HG03565 (cell line): ENCODE results near the gene SLC22A1.
"Not testable (repeated sequence)": the region's sequence is repeated elsewhere in the genome, so short reads cannot be mapped to it uniquely, and the experiment has no call there.

Experiments used
- ATAC-seq: cut with Tn5 transposase; IDR thresholded peaks from one replicate; pipeline ENCODE4 v1.9.1; 2021; ENCODE audit warnings: mild to moderate bottlenecking, moderate library complexity; ENCODE audit not compliant: unreplicated experiment

The SLC22A1 gene

DNA sequence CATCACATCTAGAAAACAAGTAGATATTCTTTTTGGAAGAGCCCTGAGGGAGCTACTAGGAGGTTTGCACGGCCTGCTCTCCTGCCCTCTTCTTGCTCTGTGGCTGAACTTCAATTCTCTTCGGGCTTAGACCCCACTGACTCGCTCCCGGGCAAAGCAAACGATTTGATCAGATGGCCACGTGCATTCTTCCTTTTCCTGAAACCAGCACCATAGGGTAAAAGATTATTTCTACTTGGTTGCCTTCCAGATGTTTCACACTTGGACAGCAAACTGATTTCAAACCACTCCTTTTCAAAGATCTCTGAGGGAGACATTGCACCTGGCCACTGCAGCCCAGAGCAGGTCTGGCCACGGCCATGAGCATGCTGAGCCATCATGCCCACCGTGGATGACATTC, at the start of gene SLC22A1:
TSS of gene SLC22A1 (plus strand) at position 258 of the 400 bp plus-strand sequence. CDS start at position 379, 121 bp downstream.
- ATAC-seq, result no peak

- ATAC-seq, result no peak
These were observed 48.3 kb upstream of the SLC22A1 start for GRCh38 chr6:160073272-160073671.

DNA sequence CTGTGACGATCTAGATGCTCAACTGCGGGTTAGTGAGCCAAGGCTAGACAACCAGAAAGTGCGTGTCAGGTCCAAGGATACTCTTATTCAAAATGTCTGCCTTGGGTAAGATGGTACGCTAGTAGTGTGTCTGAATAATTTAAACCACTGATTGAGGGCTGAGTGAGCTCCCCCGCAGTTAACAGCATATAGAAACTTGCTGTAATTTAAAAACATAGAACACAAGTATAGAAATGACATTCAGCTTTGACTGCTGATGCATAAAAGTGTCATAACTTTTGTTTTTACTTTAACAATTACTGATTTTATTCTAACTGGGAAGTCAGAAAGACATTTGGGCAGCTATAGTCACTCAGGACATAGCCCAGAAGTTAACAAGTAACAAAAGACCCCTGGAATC, 45.6 kb upstream of the SLC22A1 start:
- no peak for ATAC-seq

DNA sequence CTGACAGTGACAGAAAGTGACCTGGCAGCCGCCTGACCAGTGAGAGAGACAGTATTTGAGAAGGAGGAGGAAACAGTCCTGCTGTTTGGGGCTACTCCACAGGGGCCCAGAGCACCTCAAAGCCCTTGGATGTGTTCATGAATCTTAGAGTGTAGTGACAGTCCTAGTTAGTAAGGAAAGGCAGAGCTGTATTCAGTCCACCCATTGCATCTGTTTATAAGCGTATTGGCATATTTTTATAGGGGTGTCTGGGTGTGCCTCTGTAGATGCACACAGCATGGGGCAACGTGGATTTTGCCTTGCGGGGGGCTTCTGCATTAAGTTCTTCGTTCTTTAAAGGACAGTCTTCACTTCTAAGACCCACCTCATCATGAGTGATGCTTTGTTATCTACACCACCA, 44.6 kb upstream of the SLC22A1 start:
- ATAC-seq, result no peak

- ATAC-seq, result no peak
These were observed 44.1 kb upstream of the SLC22A1 start for GRCh38 chr6:160077526-160077925.

DNA sequence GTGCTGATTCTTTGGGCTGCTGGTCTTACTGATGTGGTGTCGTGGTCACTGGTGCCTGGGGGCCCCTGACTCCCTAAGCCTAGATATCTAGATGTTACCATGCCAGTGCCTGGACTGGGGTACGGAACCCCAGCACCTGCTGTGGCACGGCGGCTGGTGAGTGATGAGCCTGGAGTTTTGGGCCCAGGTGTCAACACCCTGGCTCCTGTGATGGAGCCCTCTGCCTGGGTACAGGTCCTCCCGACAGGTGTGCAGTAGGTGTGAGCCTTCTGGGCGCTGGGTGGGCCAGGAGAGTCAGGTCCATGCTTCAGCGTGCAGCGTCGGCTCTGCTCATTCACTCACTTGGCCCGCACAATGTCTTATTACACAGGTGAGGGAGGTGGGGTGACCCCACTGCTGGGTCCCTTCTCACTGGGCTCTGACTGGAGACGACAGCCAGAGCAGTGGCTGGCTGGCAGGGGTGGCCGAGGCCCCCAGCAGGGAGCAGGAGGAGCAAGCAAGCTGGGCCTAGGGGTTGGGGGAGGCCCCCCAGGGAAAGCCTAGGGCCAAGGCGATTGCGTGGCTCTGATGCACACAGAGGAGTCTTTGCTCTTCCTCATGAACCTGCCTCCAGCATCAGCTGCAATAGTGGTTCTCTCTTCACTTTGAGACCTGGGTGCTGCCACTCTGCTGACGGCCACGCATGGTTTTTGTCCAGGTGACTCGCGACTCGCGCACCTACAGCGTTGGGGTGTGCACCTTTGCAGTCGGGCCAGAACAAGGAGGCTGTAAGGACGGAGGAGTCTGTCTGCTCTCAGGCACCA, 42.5 kb upstream of the SLC22A1 start:
- ATAC-seq, result no peak

DNA sequence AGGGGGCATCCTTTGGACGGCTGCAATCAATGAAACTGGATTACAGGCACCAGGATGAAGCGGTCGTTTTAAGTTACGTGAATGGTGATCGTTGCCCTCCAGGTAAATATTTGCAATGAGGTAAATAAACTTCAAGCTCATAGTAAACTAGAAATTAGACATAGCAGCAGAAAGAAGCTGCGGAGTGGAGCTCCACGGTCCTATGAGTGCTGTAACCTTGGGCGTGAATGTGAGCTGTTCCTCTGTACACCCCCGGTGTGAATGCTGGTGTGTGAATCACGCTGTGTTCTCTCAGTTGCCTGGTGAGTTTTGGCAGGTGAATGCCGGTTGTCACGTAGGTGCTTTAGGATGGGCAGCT, 42.0 kb upstream of the SLC22A1 start:
- ATAC-seq, result no peak

DNA sequence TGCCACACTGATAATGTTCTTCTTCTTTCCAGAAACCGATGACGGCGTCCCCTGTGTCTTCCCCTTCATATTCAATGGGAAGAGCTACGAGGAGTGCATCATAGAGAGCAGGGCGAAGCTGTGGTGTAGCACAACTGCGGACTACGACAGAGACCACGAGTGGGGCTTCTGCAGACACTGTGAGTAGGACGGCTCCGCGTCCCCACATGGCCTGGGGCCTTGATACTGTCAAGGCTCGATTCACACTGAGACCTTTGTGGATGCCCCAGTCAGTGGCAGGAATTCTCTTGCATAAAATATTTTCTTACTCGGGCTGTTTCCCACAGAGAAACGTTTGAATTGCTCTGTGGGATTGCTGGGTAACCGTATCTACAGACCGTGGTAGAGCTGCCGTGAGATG, 41.5 kb upstream of the SLC22A1 start:
- no peak for ATAC-seq

GRCh38 chr6:160081398-160081797, 40.2 kb upstream of the SLC22A1 start:
- no peak for ATAC-seq

GRCh38 chr6:160082627-160083026, 39.0 kb upstream of the SLC22A1 start:
- ATAC-seq, result no peak

- no peak for ATAC-seq
These were observed 37.3 kb upstream of the SLC22A1 start for GRCh38 chr6:160084198-160084776.

GRCh38 chr6:160085226-160085625, 36.4 kb upstream of the SLC22A1 start:
- ATAC-seq, result no peak

DNA sequence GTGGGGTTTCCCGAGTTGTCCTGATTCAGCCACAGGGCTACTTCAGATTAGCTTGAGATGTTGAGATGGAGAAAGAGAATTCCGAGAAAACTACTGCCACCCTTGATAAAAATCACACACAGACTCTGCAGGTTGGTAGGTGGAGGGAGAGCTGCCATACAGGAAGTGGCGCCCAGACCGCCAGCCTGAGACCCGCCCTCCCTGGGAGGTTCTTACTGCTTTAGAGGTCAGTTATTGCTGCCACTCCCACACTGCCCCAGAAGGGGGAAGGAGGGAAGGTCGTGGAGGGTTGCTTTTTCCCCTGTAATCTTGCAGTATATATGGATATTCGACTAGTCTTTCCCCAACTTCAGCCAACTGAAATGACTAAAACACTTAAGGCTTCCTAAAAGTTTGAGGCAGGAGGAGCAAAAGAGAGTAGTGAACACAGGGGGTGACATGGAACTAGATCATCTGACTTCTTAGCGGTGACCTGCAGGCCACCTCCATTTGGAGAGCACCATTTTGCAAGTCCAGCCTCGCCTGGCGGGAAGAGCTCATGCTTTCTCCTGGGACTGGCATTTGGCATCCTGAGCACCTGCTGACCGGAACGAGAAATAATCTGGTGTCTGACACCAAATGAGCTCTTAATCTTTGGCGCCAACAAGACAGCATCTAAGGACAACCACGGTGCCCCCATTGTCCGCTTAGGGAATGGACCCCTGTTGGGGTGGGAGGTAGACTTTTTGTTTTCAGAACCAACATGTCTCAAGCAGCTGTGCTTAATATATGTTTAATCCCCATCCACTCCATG, 35.7 kb upstream of the SLC22A1 start:
- ATAC-seq, result no peak

- no peak for ATAC-seq
These were observed 34.9 kb upstream of the SLC22A1 start for GRCh38 chr6:160086754-160087153.

- no peak for ATAC-seq
These were observed 33.4 kb upstream of the SLC22A1 start for GRCh38 chr6:160088069-160088783.

DNA sequence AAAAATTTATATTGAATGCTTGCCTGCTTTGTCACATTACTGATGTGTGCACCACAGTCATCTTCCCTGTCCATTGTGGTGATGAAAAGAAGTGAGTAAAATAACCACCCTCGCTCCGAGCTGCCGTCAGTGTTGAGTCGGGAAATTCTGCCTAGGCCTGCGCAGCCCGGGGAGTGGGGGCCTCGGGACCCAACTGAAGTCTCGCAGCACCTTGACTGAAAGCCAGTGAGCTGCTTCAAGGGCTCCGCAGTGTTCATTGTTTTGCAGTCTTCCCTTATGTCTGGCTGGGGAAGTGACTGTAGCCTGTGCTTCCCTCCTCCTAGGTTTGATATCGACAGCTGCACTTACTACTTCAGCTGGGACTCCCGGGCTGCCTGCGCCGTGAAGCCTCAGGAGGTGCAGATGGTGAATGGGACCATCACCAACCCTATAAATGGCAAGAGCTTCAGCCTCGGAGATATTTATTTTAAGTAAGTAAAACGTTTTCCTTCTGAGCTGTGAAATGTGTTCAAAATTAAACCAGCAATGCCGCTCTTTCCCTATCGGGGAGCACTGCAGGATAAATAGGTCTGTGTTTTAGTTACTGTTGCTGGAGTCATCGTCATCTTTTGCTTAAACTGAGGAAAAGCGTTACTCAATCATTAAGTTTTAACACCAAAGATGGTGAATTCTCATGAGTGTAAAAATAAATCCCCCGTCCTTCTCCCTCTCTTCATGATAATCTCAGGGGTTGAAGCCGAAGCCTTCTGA, 32.7 kb upstream of the SLC22A1 start:
- no peak for ATAC-seq

GRCh38 chr6:160089534-160089897, 32.1 kb upstream of the SLC22A1 start:
- no peak for ATAC-seq

DNA sequence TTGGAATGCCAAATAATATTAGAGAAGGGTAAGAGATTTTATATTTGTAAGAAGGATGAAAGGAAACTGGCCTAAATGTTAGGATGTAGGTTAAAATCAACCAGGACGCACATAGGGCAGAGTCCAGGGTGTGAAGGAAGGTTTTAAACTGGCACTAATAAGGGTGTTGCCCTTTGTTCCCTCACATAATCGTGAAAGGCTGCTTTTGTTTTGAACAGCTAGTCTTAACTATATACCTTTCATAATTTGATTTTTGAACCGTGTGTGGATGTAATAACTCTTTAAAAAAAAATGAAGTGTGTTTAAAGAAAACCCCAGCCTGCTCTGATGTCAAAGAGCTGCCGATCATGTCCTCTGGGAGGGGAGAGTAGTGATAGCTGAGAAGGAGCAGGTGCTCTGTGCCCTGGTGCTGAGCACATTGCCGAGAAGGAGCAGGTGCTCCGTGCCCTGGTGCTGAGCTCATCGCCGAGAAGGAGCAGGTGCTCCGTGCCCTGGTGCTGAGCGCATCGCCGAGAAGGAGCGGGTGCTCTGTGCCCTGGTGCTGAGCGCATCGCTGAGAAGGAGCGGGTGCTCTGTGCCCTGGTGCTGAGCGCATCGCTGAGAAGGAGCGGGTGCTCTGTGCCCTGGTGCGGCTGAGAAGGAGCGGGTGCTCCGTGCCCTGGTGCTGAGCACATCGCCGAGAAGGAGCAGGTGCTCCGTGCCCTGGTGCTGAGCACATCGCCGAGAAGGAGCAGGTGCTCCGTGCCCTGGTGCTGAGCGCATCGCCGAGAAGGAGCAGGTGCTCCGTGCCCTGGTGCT, 31.0 kb upstream of the SLC22A1 start:
- not testable (repeated sequence) for ATAC-seq

GRCh38 chr6:160092176-160092575, 29.4 kb upstream of the SLC22A1 start:
- not testable (repeated sequence) for ATAC-seq

- no peak for ATAC-seq
These were observed 29.0 kb upstream of the SLC22A1 start for GRCh38 chr6:160092602-160093001.
